Endothelial cell of umbilical vein (primary cell): Measurements from ENCODE around the gene EXT2. TPM values are rescaled to one million over a fixed set of nuclear protein-coding genes. Genes with fewer than 3 reads are reported as not detected.

ENCODE experiments used
- BruUV-seq: library from RNA; stranded (reverse); fragments of 400-500 nt; replicated peaks from 2 replicates; lab custom pipeline; 2021; lab: Mats Ljungman, UMichigan
- CTCF ChIA-PET: fragments of 300-600, 350-600 bp; sonication (Branson Sonifier 250); formaldehyde crosslinking; loops from one replicate; lab custom pipeline; 2021; ENCODE audit warnings: antibody characterized with exemption, inconsistent platforms; lab: Charles Lee
- POLR2A ChIA-PET: fragments of 300-600, 350-600 bp; sonication (Branson Sonifier 250); formaldehyde crosslinking; loops from one replicate; lab custom pipeline; 2021; ENCODE audit warnings: antibody characterized with exemption, inconsistent platforms; lab: Charles Lee
- DNase-seq: peaks from one replicate; pipeline ENCODE4 v3.0.0-alpha.2; 2011; ENCODE audit warnings: low read depth, low spot score
- FAIRE-seq: peaks from 2 replicates; lab custom pipeline; 2011; peaks lifted over from hg19 to GRCh38; lab: Jason Lieb, UNC
- H2AFZ ChIP-seq: 2 replicates; pipeline ENCODE4 v1.6.0; 2012; ENCODE audit warnings: low read depth, low read length, control low read depth, inconsistent platforms
- H3K27ac ChIP-seq: 2 replicates; pipeline ENCODE4 v1.5.1; 2011; ENCODE audit warnings: low read depth, mild to moderate bottlenecking, control low read depth, low read length, moderate library complexity; ENCODE audit not compliant: insufficient read depth
- H3K27me3 ChIP-seq, 2 experiments: 2 replicates each; pipeline versions ENCODE4 v1.6.0 to v1.6.1; 2011; ENCODE audit warnings: low read length in 2 of 2, mixed read lengths in 1 of 2; ENCODE audit not compliant: control insufficient read depth in 2 of 2, insufficient read depth in 2 of 2
- H3K36me3 ChIP-seq, 2 experiments: 2 replicates in 1 of 2; 3 replicates in 1 of 2; pipeline ENCODE4 v1.5.1; 2011; ENCODE audit warnings: low read length in 2 of 2, mild to moderate bottlenecking in 1 of 2, moderate library complexity in 1 of 2; ENCODE audit not compliant: control insufficient read depth in 2 of 2, insufficient read depth in 2 of 2; ENCODE audit errors: extremely low read depth in 1 of 2
- H3K4me1 ChIP-seq: 3 replicates; pipeline ENCODE4 v1.5.1; 2011; ENCODE audit warnings: mild to moderate bottlenecking, low read length; ENCODE audit not compliant: control insufficient read depth, insufficient read depth; ENCODE audit errors: extremely low read depth
- H3K4me2 ChIP-seq: 2 replicates; pipeline ENCODE4 v1.6.1; 2011; ENCODE audit warnings: low read length, control low read depth, mixed read lengths; ENCODE audit not compliant: insufficient read depth
- H3K4me3 ChIP-seq, 3 experiments: fragments of 200-600 bp in 1 of 3; sonication (generic), shearing (Covaris generic) in 1 of 3; replicated peaks in 1 of 3; 2 replicates each; pipeline ENCODE4 v1.5.1; 2011 to 2016; ENCODE audit warnings: control low read depth in 3 of 3, low read length in 3 of 3, mild to moderate bottlenecking in 2 of 3, inconsistent platforms in 1 of 3, low read depth in 1 of 3, moderate library complexity in 1 of 3; ENCODE audit not compliant: insufficient read depth in 1 of 3
- H3K79me2 ChIP-seq: 2 replicates; pipeline ENCODE4 v1.6.0; 2012; ENCODE audit warnings: low read length, inconsistent platforms; ENCODE audit not compliant: control insufficient read depth, insufficient read depth
- H3K9ac ChIP-seq: replicated peaks from 2 replicates; pipeline ENCODE3; 2011; ENCODE audit warnings: low read length, control low read depth; ENCODE audit not compliant: insufficient read depth; ENCODE audit errors: extremely low read depth
- H3K9me1 ChIP-seq: replicated peaks from 3 replicates; pipeline ENCODE4 v1.6.0; 2011; ENCODE audit warnings: mild to moderate bottlenecking, low read length; ENCODE audit not compliant: control insufficient read depth, insufficient read depth; ENCODE audit errors: extremely low read depth
- H3K9me3 ChIP-seq: replicated peaks from 2 replicates; pipeline ENCODE4 v1.5.1; 2012; ENCODE audit warnings: low read length, inconsistent platforms; ENCODE audit not compliant: control insufficient read depth, insufficient read depth
- H4K20me1 ChIP-seq: replicated peaks from 2 replicates; pipeline ENCODE3; 2011; ENCODE audit warnings: mild to moderate bottlenecking, low read length; ENCODE audit not compliant: control insufficient read depth, insufficient read depth; ENCODE audit errors: extremely low read depth
- FOS ChIP-seq: IDR thresholded peaks from 2 replicates; pipeline ENCODE4 v1.6.1; 2011; ENCODE audit warnings: mild to moderate bottlenecking, low read length, moderate library complexity, borderline replicate concordance; ENCODE audit not compliant: insufficient read depth
- MAX ChIP-seq: IDR thresholded peaks from 2 replicates; pipeline ENCODE4 v1.6.1; 2011; ENCODE audit not compliant: insufficient read depth, insufficient read length
- MYC ChIP-seq: IDR thresholded peaks from one replicate; pipeline ENCODE4 v1.6.1; 2011; ENCODE audit warnings: mild to moderate bottlenecking, low read depth, low read length
- POLR2AphosphoS5 ChIP-seq: IDR thresholded peaks from 2 replicates; pipeline ENCODE4 v1.6.1; 2012; ENCODE audit warnings: low read depth, mild to moderate bottlenecking, control low read depth, low read length, moderate library complexity; ENCODE audit not compliant: insufficient read depth
- dilution Hi-C: fragments of 300-500 bp; cut with MboI; formaldehyde crosslinking; loops from one replicate; pipeline ENCODE4 v1.15.0; 2019; ENCODE audit warnings: low sequenced_read_pairs; ENCODE audit not compliant: extremely low pct_ligation_motif_present
- intact Hi-C: fragments of 100-400 bp; cut with micrococcal nuclease; formaldehyde crosslinking; loops from one replicate; pipeline ENCODE4 v1.10.0; 2022
- polyA plus RNA-seq, 4 experiments: library from polyadenylated mRNA; depleted of rRNA in 3 of 4; stranded (reverse) in 3 of 4; unstranded in 1 of 4; fragments of >200 nt; gene quantifications; 2 replicates each; pipeline versions ENCODE4 v1.2.1 to v1.2.3, GENCODE V29; 2011 to 2012; ENCODE audit warnings: missing spikeins in 1 of 4
- total RNA-seq: library from RNA; stranded (reverse); gene quantifications from 2 replicates; pipeline ENCODE4 v1.2.3, GENCODE V29; 2021

EXT2 gene
- total and polyA plus RNA-seq, 2 donors (not counting 3 experiments of a cell fraction or from before 2014, with no cell fraction given) = 50.9 to 60.3 TPM

- Histone ChIP-seq H3K27ac (no peak overlapping the region), H3K79me2 (no peaks in the 10 kb centered on the region), H2AFZ (peak overlapping the region; percentile 83), H3K9me3 (no peaks in the 10 kb centered on the region), H3K9me1 (no peaks in the 10 kb centered on the region), H3K4me1 (peaks cover 10% of the 10 kb centered on the region), H3K9ac (peak overlapping the region; percentile 70), H3K27me3 (peaks cover 18 to 22% of the 10 kb centered on the region in 2 experiments), H3K4me3 (peak overlapping the region; percentile 49 to 75 (median 62)), H3K4me2 (peak overlapping the region; percentile 67), H4K20me1 (no peaks in the 10 kb centered on the region), H3K36me3 (no peaks in the 10 kb centered on the region)
- peak; percentile 53 for FAIRE-seq
- peak; percentile 26 for DNase-seq
- peak; percentile 13 for TF ChIP-seq FOS
- TF ChIP-seq MYC = no peak
- intact Hi-C loops = no loop called here
- no TSS peak for BruUV-seq
- POLR2A ChIA-PET = no interaction called here
- CTCF ChIA-PET = interaction anchor here (1.6 kb wide), 1 partner anchor 207 kb away, joined by 3 read pairs; no protein-coding TSS in a partner anchor
- dilution Hi-C loops = no loop called here
Observed at GRCh38 chr11:44096360-44097185, 1.1 kb downstream of the EXT2 start.

GRCh38 chr11:44097821-44098220 is 2.3 kb downstream of the EXT2 start:
- FAIRE-seq (no peak), DNase-seq (no peak)
- H3K27ac ChIP-seq = no peak overlapping the region
- H3K4me3 ChIP-seq = no peak overlapping the region
- no peak overlapping the region for H3K4me2 ChIP-seq
- intact Hi-C loops (no loop called here), dilution Hi-C loops (no loop called here)
- TF ChIP-seq MAX (no peak), FOS (no peak), POLR2AphosphoS5 (no peak)
- peaks cover 2% of the 10 kb centered on the region for H4K20me1 ChIP-seq
- H3K79me2 ChIP-seq = no peaks in the 10 kb centered on the region
- ChIA-PET POLR2A (no interaction called here), CTCF (interaction anchor here (1.6 kb wide), 1 partner anchor 208 kb away, joined by 3 read pairs; no protein-coding TSS in a partner anchor)
- no peak overlapping the region for H3K9ac ChIP-seq
- H2AFZ ChIP-seq = no peak overlapping the region
- BruUV-seq = no TSS peak
- H3K27me3 ChIP-seq = peaks cover 8 to 11% of the 10 kb centered on the region in 2 experiments
- peaks cover 10% of the 10 kb centered on the region for H3K4me1 ChIP-seq
- no peaks in the 10 kb centered on the region for H3K9me3 ChIP-seq
- no peaks in the 10 kb centered on the region for H3K36me3 ChIP-seq
- no peaks in the 10 kb centered on the region for H3K9me1 ChIP-seq
